HG02981 (cell line): ENCODE results near the gene PDIK1L.
A peak's percentile ranks its signal among the peaks of the same experiment; 100 is the strongest.

Experiments used
- ATAC-seq: cut with Tn5 transposase; IDR thresholded peaks from one replicate; pipeline ENCODE4 v1.9.1; 2021; ENCODE audit warnings: mild to moderate bottlenecking, moderate library complexity; ENCODE audit not compliant: unreplicated experiment

PDIK1L gene

DNA sequence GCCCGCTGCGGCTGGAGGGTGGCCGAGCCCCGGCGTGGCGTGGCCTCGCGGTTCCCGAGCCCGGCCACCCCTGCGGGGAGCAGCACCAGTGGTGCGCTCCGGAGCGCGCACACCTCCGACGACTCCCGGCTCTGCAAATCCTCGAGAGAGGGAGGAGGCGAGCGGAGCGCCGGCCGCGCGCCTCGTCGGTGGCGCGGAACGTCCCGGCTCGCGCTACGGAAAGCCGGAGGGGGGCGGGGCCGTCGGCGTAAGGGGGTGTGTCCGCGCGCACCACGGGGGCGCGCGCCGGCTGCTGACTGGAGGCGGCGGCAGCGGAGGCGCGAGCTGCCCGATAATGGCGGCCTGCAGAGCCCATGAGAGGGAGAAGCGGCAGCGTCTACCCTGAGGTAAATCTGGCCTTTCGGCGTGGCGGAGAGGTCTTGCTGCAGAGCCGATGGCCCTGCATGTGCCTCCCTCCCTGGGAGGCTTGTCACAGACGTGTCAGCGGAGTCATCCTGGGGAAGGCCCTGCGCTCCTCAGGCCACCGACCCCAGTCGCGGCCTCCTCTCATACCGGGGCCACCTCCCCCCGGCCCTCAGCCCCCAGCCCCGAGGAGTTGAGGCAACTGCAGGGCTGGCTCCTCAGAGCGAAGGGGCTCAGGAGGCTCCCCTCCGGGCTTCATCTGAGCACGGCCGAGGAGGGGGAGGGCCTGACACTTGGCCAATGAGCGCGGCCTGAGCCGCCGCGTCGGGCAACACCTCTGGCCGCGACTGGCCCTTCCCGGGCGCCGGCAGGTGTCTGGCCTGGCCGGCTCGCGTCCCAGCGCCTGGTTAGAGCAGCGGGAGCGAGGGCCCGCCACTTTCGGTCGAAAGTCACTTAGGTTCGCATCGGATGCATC lies at the start of gene PDIK1L:
Gene PDIK1L (plus strand): TSS at position 295 of the 877 bp plus-strand sequence. CDS start 2,485 bp downstream, outside the sequence.
- peak; percentile 61 for ATAC-seq

- no peak for ATAC-seq
Measured at GRCh38 chr1:26064553-26064952, 47.1 kb upstream of the PDIK1L start.

DNA sequence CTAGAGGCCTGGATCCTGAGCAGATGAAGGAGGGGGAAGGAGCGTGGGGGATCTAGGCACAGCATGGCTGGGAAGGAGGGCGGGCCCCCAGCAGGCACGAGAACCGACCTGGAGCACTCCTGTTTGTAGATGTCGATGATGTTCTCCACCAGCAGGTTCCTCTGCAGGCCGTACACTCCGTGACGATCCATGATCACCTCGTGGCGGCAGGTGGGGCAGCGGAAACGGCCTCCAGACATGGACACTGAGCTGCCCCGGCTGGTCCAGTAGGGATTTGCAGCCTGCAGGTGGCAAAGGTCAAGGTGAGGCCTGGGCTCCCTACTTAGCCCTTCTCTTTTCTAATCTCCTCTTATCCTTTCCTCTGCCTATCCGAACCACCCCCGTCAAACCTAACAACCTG lies 45.5 kb upstream of the PDIK1L start:
- ATAC-seq, result no peak

DNA sequence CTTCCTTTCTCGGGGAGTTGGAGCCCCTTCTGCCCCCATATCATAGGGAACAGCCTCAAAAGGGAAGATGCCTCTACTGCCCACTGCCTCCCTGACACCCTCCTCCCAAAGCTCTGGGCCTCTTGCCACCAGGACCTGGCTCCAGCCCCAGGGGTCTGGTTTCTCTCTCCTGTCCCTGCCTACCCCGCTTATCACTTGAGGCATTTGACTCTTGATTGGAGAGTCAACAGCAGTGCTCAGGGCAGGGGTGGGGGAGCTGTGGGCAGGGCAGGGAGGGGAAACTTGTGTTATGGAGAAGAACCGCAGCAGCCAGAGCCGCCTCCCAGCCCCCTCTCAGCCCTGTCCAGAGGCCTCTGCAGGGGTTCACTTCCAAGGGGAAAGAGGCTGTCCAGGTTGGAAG lies 44.8 kb upstream of the PDIK1L start:
- ATAC-seq, result no peak

DNA sequence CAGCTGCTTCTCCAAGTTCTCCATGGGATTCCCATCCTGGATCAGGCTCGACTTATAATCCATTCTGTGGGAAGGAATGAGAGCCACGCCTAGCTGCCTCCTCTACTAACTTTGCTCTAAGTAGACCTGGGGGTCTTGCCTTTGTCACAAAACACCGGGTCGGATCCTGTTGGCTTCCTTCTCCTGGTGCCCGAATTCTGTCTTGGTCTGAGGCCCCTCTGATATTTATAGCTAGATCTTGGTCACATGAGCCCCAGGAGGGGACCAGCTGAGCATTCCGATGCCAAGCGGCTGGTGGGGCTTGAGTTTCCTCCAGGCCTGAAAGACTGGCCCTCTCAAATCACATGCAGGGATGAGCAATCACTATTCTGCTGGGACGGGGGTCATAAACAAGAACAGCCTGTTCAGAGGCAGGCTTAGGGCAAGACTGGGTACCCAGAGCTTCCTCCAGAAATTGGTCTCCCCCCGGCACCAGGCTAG lies 44.2 kb upstream of the PDIK1L start, which contains the start of gene TRIM63:
Gene TRIM63 (minus strand): TSS at position 199 of the 480 bp plus-strand sequence. CDS start 136 bp downstream, at position 63.
- ATAC-seq, result no peak

- ATAC-seq, result no peak
Measured at GRCh38 chr1:26069941-26070295, 41.7 kb upstream of the PDIK1L start.

DNA sequence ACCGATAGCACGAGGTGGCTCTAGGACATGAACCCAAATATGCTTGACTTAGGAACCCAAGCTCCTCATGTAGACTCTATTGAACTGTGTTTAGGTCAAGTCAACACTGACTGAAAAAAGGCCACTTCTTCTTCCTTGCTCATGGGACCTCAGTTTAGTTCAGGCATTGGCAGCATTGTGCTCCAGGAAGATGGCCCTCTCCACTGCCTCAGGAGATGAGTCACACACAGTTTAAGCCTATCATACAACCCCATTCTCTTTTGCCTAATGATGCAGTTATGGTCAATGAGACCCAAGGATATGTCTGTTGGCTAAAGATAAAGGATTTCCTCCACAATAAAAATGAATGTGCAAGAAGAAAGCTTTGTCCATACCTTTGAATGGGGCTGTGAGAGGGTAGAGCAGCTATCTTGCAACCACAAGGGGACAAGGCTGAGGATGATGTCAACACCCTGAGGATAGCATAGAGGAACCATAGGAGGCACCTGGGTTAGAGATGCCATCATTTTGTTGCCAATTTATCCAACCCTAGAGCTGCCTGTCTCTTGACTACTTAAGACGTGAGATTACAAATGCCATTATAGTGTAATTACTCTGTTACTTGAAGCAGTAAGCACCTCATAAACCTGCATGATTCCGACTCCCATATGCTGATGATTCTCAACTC lies 41.2 kb upstream of the PDIK1L start:
- ATAC-seq, result no peak

DNA sequence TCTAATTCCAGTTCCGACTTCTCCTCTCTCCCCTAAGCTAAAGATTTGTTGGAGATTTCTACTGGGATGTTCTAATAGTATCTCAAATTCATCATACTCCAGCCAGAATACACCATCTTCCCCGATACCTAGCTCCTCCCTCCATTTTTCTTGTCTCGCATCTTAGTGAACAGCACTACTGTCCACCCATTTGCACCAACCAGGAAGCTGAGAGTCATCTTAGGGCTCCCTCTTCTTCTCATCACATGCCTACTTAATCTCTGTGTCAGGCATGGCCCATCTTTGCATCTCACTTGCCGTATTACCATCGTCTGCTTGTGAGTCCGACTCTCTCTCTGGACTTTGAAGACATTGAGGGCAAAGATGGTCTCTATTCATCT lies 40.7 kb upstream of the PDIK1L start:
- ATAC-seq, result no peak

DNA sequence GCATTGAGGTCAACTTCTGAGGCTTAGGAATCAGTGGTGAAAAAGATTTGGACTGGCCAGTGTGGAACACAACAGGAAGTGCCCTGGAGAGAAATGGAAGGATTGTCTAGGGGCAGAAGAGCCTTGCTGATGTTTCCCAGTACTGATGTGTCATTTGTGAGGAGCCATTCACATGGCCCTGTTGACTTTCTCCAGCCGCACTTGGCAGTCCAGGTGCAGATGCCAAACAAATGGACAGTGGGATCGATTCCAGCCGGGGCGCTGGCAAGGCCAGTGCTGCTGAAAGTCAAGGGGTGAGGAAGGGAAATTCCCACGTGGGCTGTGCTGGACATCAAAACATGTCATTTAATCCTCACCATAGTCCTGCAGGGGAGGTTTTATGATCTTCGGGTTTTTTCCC lies 39.3 kb upstream of the PDIK1L start:
- ATAC-seq, result no peak

- no peak for ATAC-seq
Measured at GRCh38 chr1:26075421-26076144, 36.0 kb upstream of the PDIK1L start.

- ATAC-seq, result no peak
Measured at GRCh38 chr1:26077524-26077923, 34.1 kb upstream of the PDIK1L start.

GRCh38 chr1:26078286-26079177 lies 33.1 kb upstream of the PDIK1L start:
- no peak for ATAC-seq

- ATAC-seq, result no peak
Measured at GRCh38 chr1:26079178-26079563, 32.5 kb upstream of the PDIK1L start.

DNA sequence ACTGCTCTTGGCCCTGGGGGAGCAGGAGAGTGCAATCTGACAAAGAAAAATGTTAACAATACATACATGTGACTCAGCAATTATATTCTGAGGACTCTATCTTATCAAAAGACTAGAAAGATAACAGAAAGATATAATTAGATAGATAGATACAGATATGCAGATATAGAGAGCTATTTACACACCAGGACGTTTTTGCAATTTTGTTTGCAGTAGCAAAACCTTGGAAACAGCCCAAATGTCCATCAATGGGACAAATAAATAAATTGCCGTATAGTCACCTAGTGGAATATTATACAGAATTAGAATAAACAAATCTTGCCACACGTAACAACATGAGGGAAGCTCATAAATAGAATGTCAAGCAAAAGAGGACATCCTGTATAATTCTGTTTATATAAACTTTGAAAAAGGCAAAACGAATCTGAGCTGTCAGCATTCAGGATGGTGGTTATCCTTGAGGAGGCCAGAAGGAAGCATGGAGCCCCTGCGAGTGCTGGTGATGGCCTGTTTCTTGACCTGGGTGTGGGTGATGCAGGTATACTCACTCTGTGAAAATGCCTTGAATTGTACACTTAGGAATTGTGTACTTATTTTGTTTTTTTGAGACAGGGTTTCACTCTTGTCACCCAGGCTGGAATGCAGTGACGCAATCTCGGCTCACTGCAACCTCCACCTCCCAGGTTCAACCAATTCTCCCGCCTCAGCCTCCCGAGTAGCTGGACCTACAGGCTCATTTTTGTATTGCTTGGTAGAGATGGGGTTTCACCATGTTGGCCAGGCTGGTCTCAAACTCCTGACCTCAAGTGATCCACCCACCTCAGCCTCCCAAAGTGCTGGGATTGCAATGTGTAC lies 31.4 kb upstream of the PDIK1L start:
- ATAC-seq, result no peak

GRCh38 chr1:26081267-26082019 lies 30.2 kb upstream of the PDIK1L start:
- ATAC-seq, result no peak

- no peak for ATAC-seq
Measured at GRCh38 chr1:26082020-26082350, 29.6 kb upstream of the PDIK1L start.

DNA sequence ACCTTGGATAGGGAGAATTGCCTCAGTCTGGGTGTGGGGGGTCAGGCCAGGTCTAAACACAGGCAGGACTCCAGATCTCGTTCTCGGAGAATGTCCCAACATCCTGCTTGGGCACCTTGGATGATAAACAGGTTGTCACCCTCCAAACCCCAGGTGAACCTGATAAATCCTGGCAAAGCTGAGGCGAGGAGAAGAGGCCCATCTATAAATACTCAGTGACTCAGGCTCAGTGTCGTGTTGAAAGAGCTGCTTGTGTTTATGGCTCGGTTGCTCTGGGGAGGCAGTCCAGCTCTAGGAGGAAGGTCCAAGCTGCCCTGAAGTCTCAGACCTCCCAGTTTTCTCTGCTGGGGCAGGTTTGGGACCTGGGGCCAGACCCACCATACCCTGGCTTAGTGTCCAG lies 28.4 kb upstream of the PDIK1L start:
- no peak for ATAC-seq

GRCh38 chr1:26084091-26084561 lies 27.5 kb upstream of the PDIK1L start:
- ATAC-seq, result no peak

- no peak for ATAC-seq
Measured at GRCh38 chr1:26084844-26085243, 26.8 kb upstream of the PDIK1L start.
